ENCODE results near the gene C2orf42.

- no peak for TF ChIP-seq ETV6 (conservative IDR thresholded peaks at IDR 0.05 in 1 of 2, IDR thresholded peaks at IDR 0.05 in 1 of 2; ENCODE audit: borderline replicate concordance in 1 of 2, low read depth in 1 of 2)
- no peak for TF ChIP-seq POLR2AphosphoS5 (IDR thresholded peaks at IDR 0.05; ENCODE audit: low read length)
- TF ChIP-seq BACH1 (IDR thresholded peaks at IDR 0.05; ENCODE audit: borderline replicate concordance) = no peak
- no peak for TF ChIP-seq CTCF (IDR thresholded peaks at IDR 0.05 in 2 of 3, conservative IDR thresholded peaks at IDR 0.05 in 1 of 3; ENCODE audit: control insufficient read depth in 2 of 3, extremely low read depth in 1 of 3, insufficient read depth in 1 of 3, low read depth in 3 of 3, low read length in 3 of 3)
- TF ChIP-seq ATF3 (IDR thresholded peaks at IDR 0.05; ENCODE audit: borderline replicate concordance, extremely low read depth, low read depth, low read length) = no peak
- no peak for TF ChIP-seq EZH2 (IDR thresholded peaks at IDR 0.05; ENCODE audit: borderline replicate concordance, control insufficient read depth, low read depth, low read length)
- no peak for TF ChIP-seq WRNIP1 (IDR thresholded peaks at IDR 0.05; ENCODE audit: borderline replicate concordance, low read depth, low read length)
- no peak for TF ChIP-seq E2F4 (IDR thresholded peaks at IDR 0.05; ENCODE audit: low read depth, low read length)
- TF ChIP-seq RAD21 (IDR thresholded peaks at IDR 0.05; ENCODE audit: insufficient read depth, low read depth, low read length) = no peak
- TF ChIP-seq FOS (IDR thresholded peaks at IDR 0.05; ENCODE audit: borderline replicate concordance, extremely low read depth, insufficient read length) = no peak
- no peak for TF ChIP-seq MXI1 (IDR thresholded peaks at IDR 0.05; ENCODE audit: low read depth, low read length)
- TF ChIP-seq SMC3 (IDR thresholded peaks at IDR 0.05; ENCODE audit: borderline replicate concordance, low read length) = no peak
- no peak for TF ChIP-seq PML (IDR thresholded peaks at IDR 0.05; ENCODE audit: low read length)
- no peak for TF ChIP-seq EGR1 (IDR thresholded peaks at IDR 0.05; ENCODE audit: borderline replicate concordance in 1 of 2, low read depth in 2 of 2, low read length in 2 of 2)
Observed at GRCh38 chr2:70101174-70101573, 89.6 kb downstream of the C2orf42 start.
